Natural killer cell treated with Interleukin-12 subunit alpha and Interleukin-12 subunit beta and Interleukin-15 and Interleukin-18, amount 100 ng/mL, for 72 hours (primary cell): ENCODE measurements around the gene FAM110D. TPM values are rescaled to one million over a fixed set of nuclear protein-coding genes. Genes with fewer than 3 reads are reported as not detected.

Source experiments
- ATAC-seq, 2 donors: fragments of 150-1000 bp; cut with Tn5 transposase in 1 of 2; sonication (Bioruptor Pico), chemical (Tn5 transposase) in 1 of 2; 2 replicates each; pipeline ENCODE4 v1.10.0; 2021
- DNase-seq: peaks from one replicate; pipeline ENCODE4 v3.0.0; 2022; ENCODE audit warnings: low spot score
- H3K27ac Mint-ChIP-seq, 2 donors: 1 replicate in 1 of 2; 2 replicates in 1 of 2; pipeline ENCODE4 v1.8.0; 2022; ENCODE audit warnings: mixed read lengths in 2 of 2, mild to moderate bottlenecking in 1 of 2, moderate library complexity in 1 of 2
- H3K27me3 Mint-ChIP-seq, 2 donors: 1 replicate in 1 of 2; 2 replicates in 1 of 2; pipeline ENCODE4 v1.8.0; 2022; ENCODE audit warnings: mixed read lengths in 2 of 2
- H3K36me3 Mint-ChIP-seq: one replicate; pipeline ENCODE4 v1.8.0; 2022; ENCODE audit warnings: mixed read lengths
- H3K4me1 Mint-ChIP-seq, 2 donors: 1 replicate in 1 of 2; 2 replicates in 1 of 2; pipeline ENCODE4 v1.8.0; 2022; ENCODE audit warnings: low read depth in 2 of 2, mixed read lengths in 2 of 2, mild to moderate bottlenecking in 1 of 2
- H3K4me3 Mint-ChIP-seq: one replicate; pipeline ENCODE4 v1.8.0; 2022; ENCODE audit warnings: mixed read lengths
- H3K9me3 Mint-ChIP-seq: 2 replicates; pipeline ENCODE4 v1.8.0; 2022; ENCODE audit warnings: mixed read lengths
- total RNA-seq, 2 donors: library from RNA; stranded (reverse); gene quantifications; one replicate each; pipeline ENCODE4 v1.2.3, GENCODE V29; 2022

FAM110D gene
- total RNA-seq, 2 donors from 2014 or later = not detected

DNA sequence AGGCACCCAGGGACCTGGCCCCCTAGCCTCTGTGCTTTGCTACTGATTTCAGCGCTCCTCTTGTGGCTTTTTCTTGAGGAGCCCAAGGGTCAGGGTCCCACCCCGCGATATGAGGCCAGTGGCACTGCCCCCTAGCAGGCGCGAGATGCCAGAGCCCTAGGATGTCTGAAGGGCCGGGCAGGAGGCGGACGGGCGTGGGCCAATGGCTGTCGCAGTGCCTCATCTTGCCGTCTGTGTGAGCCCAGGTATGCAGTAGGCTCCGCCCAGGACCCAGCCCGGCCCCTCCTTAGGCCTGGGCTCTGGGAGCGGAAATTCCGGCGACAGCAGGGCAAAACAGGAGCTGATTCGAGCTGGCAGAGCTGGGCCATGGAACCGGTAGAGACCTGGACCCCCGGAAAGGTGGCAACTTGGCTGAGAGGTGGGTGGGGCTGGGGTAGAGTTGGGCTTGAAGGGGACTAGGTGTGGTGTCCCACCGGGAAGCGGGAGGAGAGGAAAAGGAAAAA lies 18.4 kb downstream of the FAM110D start, which contains the start of gene CNKSR1:
CNKSR1 (plus strand) TSS at position 310 of the 503 bp plus-strand sequence; CDS start at position 367, 57 bp downstream.
- ATAC-seq (peak in 1 of 2 donors; percentile 45), DNase-seq (no peak)
- Mint-ChIP-seq H3K36me3 (no peaks in the 10 kb centered on the region), H3K27me3 (peaks cover 0 to 4% of the 10 kb centered on the region in 2 donors), H3K4me3 (no peak within 1 kb of the TSS), H3K27ac (no peak within 1 kb of the TSS), H3K9me3 (no peaks in the 10 kb centered on the region), H3K4me1 (no peaks in the 10 kb centered on the region)

GRCh38 chr1:26180010-26180506 lies 21.2 kb downstream of the FAM110D start:
- Mint-ChIP-seq H3K4me1 (no peaks in the 10 kb centered on the region), H3K36me3 (no peaks in the 10 kb centered on the region), H3K4me3 (no peak overlapping the region), H3K9me3 (no peaks in the 10 kb centered on the region), H3K27ac (no peak overlapping the region), H3K27me3 (peaks cover 0 to 4% of the 10 kb centered on the region in 2 donors)
- ATAC-seq (no peak), DNase-seq (no peak)

GRCh38 chr1:26181586-26182382 lies 22.9 kb downstream of the FAM110D start:
- Mint-ChIP-seq H3K9me3 (no peaks in the 10 kb centered on the region), H3K27me3 (peaks cover 0 to 4% of the 10 kb centered on the region in 2 donors), H3K36me3 (no peaks in the 10 kb centered on the region), H3K4me1 (no peaks in the 10 kb centered on the region), H3K4me3 (no peak overlapping the region), H3K27ac (no peak overlapping the region)
- no peak for DNase-seq
- ATAC-seq = no peak

DNA sequence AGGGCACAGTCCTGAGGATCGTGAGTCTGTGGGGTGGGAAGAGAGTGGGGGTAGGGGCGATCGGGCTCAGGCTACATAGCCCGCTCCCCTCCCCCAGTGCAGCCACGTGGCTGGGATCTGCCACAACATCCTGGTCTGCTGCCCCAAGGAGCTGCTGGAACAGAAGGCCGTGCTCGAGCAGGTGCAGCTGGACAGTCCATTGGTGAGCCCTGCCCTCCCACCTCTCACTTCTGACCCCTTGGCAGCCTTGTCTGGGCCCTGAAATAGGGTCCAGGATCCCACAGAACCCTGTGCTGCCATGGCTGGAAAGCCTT lies 23.5 kb downstream of the FAM110D start:
- Mint-ChIP-seq H3K27ac (no peak overlapping the region), H3K27me3 (peaks cover 0 to 4% of the 10 kb centered on the region in 2 donors), H3K4me1 (no peaks in the 10 kb centered on the region), H3K36me3 (no peaks in the 10 kb centered on the region), H3K4me3 (no peak overlapping the region), H3K9me3 (no peaks in the 10 kb centered on the region)
- peak in 1 of 2 donors; percentile 3 for ATAC-seq
- no peak for DNase-seq

DNA sequence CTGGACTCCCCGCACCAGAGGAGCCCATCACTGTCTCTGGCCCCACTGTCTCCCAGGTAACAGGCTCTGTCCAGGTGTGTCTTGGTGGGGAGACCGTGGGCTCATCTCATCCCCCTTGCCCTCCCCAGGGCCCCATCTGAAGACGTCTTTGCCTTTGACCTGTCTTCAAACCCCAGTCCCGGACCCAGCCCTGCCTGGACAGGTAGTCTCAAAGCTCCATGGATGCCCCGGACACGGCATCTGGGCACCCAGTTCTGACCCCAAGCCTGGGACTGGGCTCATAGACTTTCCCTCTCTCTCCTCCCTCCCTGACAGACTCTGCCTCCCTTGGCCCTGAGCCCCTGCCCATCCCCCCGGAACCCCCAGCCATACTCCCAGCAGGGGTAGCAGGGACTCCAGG lies 25.2 kb downstream of the FAM110D start:
- Mint-ChIP-seq H3K27ac (no peak overlapping the region), H3K4me3 (no peak overlapping the region), H3K27me3 (peaks cover 0 to 4% of the 10 kb centered on the region in 2 donors), H3K36me3 (no peaks in the 10 kb centered on the region), H3K9me3 (no peaks in the 10 kb centered on the region), H3K4me1 (no peaks in the 10 kb centered on the region)
- ATAC-seq (no peak), DNase-seq (no peak)

GRCh38 chr1:26184883-26185282 lies 26.0 kb downstream of the FAM110D start:
- no peak overlapping the region for H3K4me3 Mint-ChIP-seq
- H3K9me3 Mint-ChIP-seq = no peaks in the 10 kb centered on the region
- DNase-seq (no peak), ATAC-seq (no peak)
- no peak overlapping the region for H3K27ac Mint-ChIP-seq
- H3K36me3 Mint-ChIP-seq = no peaks in the 10 kb centered on the region
- peaks cover 0 to 4% of the 10 kb centered on the region in 2 donors for H3K27me3 Mint-ChIP-seq
- no peaks in the 10 kb centered on the region for H3K4me1 Mint-ChIP-seq

- ATAC-seq = no peak
- no peak overlapping the region for H3K27ac Mint-ChIP-seq
Measured at GRCh38 chr1:26187882-26188281, 29.0 kb downstream of the FAM110D start.

DNA sequence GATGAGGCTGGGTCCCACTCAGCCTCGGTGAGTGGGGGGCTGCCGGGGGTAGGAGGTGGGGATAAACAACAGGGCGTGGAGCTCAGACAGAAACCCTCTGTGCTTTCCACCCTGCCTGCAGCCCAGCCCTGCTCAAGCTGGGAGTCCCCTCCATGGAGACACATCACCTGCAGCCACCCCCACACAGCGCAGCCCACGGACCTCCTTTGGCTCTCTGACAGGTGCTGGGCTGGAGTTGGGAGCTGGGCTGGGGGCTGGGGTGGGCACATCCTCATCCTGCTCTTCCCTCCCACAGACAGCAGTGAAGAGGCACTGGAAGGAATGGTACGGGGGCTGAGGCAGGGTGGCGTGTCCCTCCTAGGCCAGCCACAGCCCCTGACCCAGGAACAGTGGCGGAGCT lies 29.6 kb downstream of the FAM110D start:
- no peaks in the 10 kb centered on the region for H3K36me3 Mint-ChIP-seq
- DNase-seq (no peak), ATAC-seq (no peak)
- H3K27me3 Mint-ChIP-seq = peaks cover 0 to 2% of the 10 kb centered on the region in 2 donors
- H3K4me1 Mint-ChIP-seq = peaks cover 0 to 2% of the 10 kb centered on the region in 2 donors
- H3K4me3 Mint-ChIP-seq = no peak overlapping the region
- H3K27ac Mint-ChIP-seq = no peak overlapping the region
- H3K9me3 Mint-ChIP-seq = no peaks in the 10 kb centered on the region

More at GRCh38 chr1:26187882-26188281, 29.0 kb downstream of the FAM110D start:
- Mint-ChIP-seq H3K36me3 (no peaks in the 10 kb centered on the region), H3K27me3 (peaks cover 0 to 2% of the 10 kb centered on the region in 2 donors), H3K9me3 (no peaks in the 10 kb centered on the region), H3K4me1 (peaks cover 0 to 2% of the 10 kb centered on the region in 2 donors), H3K4me3 (no peak overlapping the region)
- no peak for DNase-seq

GRCh38 chr1:26189331-26189730 lies 30.5 kb downstream of the FAM110D start:
- H3K4me1 Mint-ChIP-seq = peaks cover 0 to 2% of the 10 kb centered on the region in 2 donors
- peaks cover 3 to 8% of the 10 kb centered on the region in 2 donors for H3K27me3 Mint-ChIP-seq
- DNase-seq (no peak), ATAC-seq (no peak)
- H3K9me3 Mint-ChIP-seq = no peaks in the 10 kb centered on the region
- H3K36me3 Mint-ChIP-seq = no peaks in the 10 kb centered on the region
- no peak overlapping the region for H3K27ac Mint-ChIP-seq
- no peak overlapping the region for H3K4me3 Mint-ChIP-seq

GRCh38 chr1:26189751-26190275 lies 30.9 kb downstream of the FAM110D start:
- Mint-ChIP-seq H3K36me3 (no peaks in the 10 kb centered on the region), H3K27ac (no peak overlapping the region), H3K4me3 (no peak overlapping the region), H3K27me3 (peaks cover 5 to 10% of the 10 kb centered on the region in 2 donors), H3K4me1 (peaks cover 0 to 2% of the 10 kb centered on the region in 2 donors), H3K9me3 (no peaks in the 10 kb centered on the region)
- ATAC-seq = no peak
- no peak for DNase-seq

- H3K27me3 Mint-ChIP-seq = peaks cover 7 to 10% of the 10 kb centered on the region in 2 donors
- H3K27ac Mint-ChIP-seq = no peak within 1 kb of the TSS
- H3K9me3 Mint-ChIP-seq = no peaks in the 10 kb centered on the region
- H3K4me3 Mint-ChIP-seq = no peak within 1 kb of the TSS
- ATAC-seq (no peak), DNase-seq (no peak)
- peaks cover 0 to 2% of the 10 kb centered on the region in 2 donors for H3K4me1 Mint-ChIP-seq
- H3K36me3 Mint-ChIP-seq = no peaks in the 10 kb centered on the region
Measured at GRCh38 chr1:26190373-26190987, 31.6 kb downstream of the FAM110D start, which contains the start of gene CATSPER4. TSS of gene CATSPER4 (plus strand) at chr1:26190602. CDS start at chr1:26190628, 26 bp downstream.

DNA sequence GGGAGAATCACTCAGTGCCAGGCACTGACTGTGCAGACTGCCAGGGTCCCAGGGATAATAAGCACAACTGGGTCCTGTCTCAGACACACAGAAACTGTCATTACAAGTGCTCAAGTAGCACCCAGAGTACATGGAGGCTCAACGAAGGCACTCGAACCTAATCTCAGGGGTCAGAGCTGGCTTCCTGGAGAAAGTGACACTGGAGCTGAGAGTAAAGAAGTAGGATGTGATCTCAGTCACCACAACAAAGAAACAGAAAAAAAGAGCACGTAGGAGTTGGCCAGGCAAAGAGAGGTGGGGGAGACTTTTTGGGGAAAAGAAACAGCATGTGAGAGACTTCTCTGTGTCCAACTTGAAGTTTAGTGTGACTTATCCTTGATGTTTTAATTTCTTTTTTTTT lies 32.9 kb downstream of the FAM110D start:
- ATAC-seq = no peak
- DNase-seq = no peak
- no peaks in the 10 kb centered on the region for H3K36me3 Mint-ChIP-seq
- H3K27ac Mint-ChIP-seq = no peak overlapping the region
- no peaks in the 10 kb centered on the region for H3K9me3 Mint-ChIP-seq
- peaks cover 0 to 2% of the 10 kb centered on the region in 2 donors for H3K4me1 Mint-ChIP-seq
- peaks cover 10% of the 10 kb centered on the region in 2 donors for H3K27me3 Mint-ChIP-seq
- H3K4me3 Mint-ChIP-seq = no peak overlapping the region

DNA sequence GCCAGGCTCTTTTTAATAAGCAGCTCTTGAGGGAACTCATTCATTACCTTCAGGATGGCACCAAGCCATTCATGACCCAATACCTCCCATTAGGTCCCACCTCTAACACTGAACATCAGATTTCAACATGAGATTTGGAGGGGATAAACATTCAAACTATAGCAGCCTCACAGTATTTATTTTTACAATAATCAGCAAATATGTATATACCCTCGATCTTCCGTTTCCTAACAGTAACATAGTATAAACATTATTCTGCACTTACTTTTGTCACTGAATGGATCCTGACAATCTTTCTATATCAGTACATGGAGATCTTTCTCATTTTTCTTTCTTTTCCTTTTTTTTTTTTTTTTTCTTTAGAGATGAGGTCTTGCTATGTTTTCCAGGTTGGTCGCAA lies 36.9 kb downstream of the FAM110D start:
- peaks cover 0 to 6% of the 10 kb centered on the region in 2 donors for H3K4me1 Mint-ChIP-seq
- no peak overlapping the region for H3K4me3 Mint-ChIP-seq
- peaks cover 10 to 14% of the 10 kb centered on the region in 2 donors for H3K27me3 Mint-ChIP-seq
- no peaks in the 10 kb centered on the region for H3K9me3 Mint-ChIP-seq
- no peaks in the 10 kb centered on the region for H3K36me3 Mint-ChIP-seq
- no peak for DNase-seq
- no peak for ATAC-seq
- no peak overlapping the region for H3K27ac Mint-ChIP-seq

DNA sequence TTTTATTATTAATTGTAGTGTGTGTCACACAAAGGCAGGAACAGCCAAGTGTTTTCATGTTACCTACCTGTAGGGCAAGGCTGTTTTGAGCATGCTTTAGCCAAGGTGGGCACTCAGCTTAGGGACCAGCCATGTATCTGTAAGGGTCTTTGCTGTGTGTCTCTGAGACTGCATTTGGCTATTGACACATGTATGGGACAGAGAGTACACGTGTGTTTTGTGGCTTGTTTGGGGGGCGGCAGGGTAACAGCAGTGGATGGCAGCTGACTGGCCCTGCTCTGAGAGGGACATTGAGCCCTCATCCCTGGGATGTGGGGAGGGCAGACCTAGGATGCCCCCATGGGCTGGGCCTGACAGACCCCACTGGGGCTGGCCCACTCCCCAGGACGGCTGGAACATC lies 38.4 kb downstream of the FAM110D start:
- Mint-ChIP-seq H3K27me3 (peaks cover 10 to 12% of the 10 kb centered on the region in 2 donors), H3K9me3 (no peaks in the 10 kb centered on the region), H3K4me1 (peaks cover 7 to 8% of the 10 kb centered on the region in 2 donors), H3K4me3 (no peak overlapping the region), H3K27ac (no peak overlapping the region), H3K36me3 (no peaks in the 10 kb centered on the region)
- ATAC-seq (no peak), DNase-seq (no peak)
